Occipital lobe (tissue), 2 donors: ENCODE measurements around the gene BTNL9. TPM values are rescaled to one million over a fixed set of nuclear protein-coding genes. Genes with fewer than 3 reads are reported as not detected.
"Not testable (repeated sequence)": the region's sequence is repeated elsewhere in the genome, so short reads cannot be mapped to it uniquely, and the experiment has no call there.

Source experiments
- DNase-seq: peaks from one replicate; lab custom pipeline; 2025; lab: John Stamatoyannopoulos, UW
- total RNA-seq: library from RNA; depleted of rRNA; stranded (reverse); fragments of >200 nt; gene quantifications from one replicate; pipeline ENCODE4 v1.2.3, GENCODE V29; 2014

BTNL9 gene
- total RNA-seq, 1 donor from 2014 or later, result 0.78 TPM

DNA sequence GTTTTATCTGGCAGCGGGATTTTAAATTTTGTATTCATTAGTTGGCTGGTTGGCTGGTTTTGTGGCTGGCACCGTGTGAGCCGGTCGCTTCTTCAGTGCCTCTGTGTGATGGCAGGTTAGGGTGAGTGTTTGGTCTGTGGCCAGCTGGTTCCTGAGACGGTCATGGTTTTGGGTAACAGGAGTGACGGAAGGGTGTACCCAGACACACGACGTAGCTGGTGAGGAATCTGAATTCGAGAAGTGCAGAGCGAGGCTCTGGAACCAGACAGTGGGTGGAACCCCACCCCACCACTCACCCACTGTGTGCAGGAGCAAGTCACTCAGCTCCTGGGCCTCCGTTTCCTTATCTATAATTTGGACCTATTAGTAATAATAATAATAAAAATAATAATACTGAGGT is 2.7 kb downstream of the BTNL9 start:
- DNase-seq, result no peak

- no peak for DNase-seq
Observed at GRCh38 chr5:181043285-181044092, 3.4 kb downstream of the BTNL9 start.

DNA sequence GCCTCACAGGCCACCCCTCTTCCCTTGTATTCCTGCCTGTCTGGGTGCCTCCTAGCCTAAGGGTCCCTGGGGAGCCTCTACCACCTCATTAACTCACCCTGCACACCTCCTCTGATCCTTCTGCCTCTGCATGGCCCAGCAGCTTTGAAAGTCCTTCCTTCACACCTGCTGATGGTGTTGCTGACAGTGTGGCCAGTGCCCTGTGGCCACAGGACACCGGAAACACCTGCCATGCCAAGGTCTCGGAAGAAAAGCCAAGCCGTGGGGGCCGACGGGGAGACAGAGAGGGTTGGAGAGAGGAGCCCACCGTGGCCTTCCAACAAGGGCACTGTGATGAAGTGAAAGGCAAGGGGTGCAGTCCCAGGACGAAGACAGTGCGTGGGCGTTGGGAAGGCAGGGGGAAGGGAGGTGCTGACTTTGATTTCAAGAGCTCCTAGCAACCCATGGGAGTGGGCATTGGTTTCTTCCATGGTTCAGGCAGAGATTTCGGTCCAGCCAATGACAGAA is 4.1 kb downstream of the BTNL9 start:
- no peak for DNase-seq

- no peak for DNase-seq
Observed at GRCh38 chr5:181044662-181045305, 4.7 kb downstream of the BTNL9 start.

- no peak for DNase-seq
Observed at GRCh38 chr5:181045316-181045715, 5.2 kb downstream of the BTNL9 start.

DNA sequence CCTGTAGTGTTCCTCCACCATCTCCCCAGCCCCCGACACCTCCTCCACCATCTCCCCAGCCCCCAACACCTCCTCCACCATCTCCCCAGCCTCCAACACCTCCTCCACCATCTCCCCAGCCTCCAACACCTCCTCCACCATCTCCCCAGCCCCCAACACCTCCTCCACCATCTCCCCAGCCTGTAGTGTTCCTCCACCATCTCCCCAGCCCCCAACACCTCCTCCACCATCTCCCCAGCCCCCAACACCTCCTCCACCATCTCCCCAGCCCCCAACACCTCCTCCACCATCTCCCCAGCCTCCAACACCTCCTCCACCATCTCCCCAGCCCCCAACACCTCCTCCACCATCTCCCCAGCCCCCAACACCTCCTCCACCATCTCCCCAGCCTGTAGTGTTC is 5.8 kb downstream of the BTNL9 start:
- DNase-seq, result not testable (repeated sequence)

DNA sequence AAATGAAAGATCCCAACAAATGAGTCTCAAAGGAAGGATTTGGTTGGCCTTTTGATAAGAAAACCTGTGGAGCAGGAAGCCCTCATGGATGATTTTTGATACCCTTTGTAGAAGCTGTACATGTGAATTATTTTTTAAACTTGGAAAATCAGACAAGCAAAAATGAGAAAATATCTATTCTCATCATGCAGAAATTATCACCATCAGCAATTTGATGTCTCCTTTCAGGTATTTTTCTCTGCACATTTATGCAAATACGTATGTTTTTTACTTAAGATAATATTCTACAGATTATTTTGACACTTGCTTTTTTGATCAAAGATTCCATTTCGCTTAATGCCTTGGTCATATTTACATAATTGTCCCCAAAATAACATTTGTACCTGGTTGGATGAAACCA is 7.2 kb downstream of the BTNL9 start:
- DNase-seq, result no peak

- no peak for DNase-seq
Observed at GRCh38 chr5:181047921-181048320, 7.9 kb downstream of the BTNL9 start.

GRCh38 chr5:181050016-181050415 is 9.9 kb downstream of the BTNL9 start:
- DNase-seq, result no peak

GRCh38 chr5:181051841-181052671 is 12.0 kb downstream of the BTNL9 start:
- no peak for DNase-seq

- no peak for DNase-seq
Observed at GRCh38 chr5:181052672-181053487, 12.8 kb downstream of the BTNL9 start.

DNA sequence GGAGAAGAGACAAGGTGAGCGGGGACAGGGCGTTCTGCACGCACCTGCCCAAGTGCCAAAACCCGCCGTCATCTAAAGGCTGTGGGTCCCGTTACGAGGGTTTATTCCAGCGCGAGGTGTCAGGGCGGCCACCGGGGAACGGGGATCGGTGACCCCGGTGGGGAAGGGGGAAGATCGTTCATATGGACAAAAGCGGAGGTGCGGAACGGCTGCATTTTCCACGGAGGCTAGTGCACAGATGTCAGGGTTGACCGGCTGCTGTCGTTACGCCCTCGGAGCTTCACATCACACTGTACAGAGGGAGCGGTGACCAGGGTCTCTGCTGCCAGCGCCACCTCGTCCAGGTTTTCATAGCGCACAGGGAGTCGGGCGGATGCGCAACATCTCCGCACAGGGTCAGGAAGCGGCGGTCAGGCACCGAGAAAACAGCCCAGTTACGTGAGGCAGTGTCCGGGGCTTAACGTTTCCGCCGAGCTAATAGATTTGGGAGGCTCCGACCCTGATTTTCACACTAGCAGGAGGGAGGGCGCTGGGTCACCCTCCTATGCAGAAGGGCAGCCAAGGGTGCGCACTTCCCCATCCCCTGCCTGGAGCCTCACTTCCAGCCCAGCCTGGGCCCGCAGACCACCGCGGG is 13.5 kb downstream of the BTNL9 start:
- DNase-seq, result no peak

DNA sequence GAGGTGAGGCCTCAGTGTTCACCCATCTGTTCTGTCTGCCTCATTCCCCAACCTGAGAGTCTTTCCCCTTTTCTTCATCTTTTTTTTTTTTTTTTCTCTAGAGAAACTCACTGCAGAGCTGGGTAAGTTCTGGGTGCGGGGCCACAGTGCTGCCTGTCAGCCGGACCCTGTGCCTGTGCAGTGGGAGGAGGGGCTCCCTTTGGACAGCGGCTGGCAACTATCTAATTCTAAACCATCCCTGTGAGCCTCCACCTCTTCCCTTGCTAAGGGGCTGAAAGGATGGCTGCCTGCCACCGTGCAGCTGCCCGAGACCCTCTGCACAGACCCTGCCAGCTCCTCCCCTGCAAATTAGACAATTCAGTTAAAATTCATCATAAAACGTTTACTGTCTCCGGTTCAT is 14.1 kb downstream of the BTNL9 start:
- no peak for DNase-seq

DNA sequence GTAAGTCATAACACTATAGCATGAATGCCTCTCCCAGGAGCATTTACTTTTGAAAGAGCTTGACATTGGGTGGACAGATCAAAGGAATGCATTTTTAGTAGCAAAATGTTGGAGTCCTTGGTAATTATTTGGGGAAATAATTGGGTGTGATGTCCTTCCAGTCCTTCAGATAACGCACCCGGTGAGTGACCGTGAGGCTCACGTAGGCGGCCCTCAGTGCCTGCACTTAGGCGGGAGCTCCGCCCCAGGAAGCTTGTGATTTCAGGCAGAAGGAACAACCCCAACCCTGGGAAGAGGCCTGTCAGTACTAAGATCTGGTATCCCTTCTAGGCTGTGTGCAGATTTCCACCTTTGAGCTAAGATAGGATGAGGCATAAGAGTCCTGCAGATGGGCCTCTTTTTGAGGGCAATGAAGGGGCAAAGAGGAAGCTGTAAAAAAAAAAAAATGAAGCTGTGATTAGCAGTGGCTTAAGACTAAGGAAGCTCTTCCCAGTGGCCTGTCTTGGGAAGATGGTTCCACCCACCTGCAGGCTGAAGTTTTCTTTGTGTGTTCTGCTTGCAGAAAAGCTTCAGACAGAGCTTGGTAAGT is 14.9 kb downstream of the BTNL9 start:
- DNase-seq, result no peak

DNA sequence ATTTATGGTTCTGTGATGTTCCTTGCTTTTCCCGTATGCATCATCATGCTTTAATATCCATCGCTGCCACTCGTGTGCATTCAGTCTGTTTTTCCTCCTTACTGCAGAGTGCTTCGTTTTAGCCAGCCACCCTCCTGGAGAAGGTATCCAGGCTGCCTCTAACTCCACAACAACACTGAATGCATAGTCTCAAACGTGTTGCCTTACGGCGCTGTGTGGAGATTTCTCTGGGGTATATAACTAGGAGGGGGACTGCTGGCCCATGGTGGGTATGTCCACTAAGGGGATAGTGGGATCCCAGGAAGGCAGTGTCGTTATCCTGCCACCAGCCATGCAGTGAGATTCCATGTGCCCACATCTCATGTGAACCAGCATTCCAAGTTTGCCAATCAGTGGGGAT is 16.4 kb downstream of the BTNL9 start:
- DNase-seq, result no peak

DNA sequence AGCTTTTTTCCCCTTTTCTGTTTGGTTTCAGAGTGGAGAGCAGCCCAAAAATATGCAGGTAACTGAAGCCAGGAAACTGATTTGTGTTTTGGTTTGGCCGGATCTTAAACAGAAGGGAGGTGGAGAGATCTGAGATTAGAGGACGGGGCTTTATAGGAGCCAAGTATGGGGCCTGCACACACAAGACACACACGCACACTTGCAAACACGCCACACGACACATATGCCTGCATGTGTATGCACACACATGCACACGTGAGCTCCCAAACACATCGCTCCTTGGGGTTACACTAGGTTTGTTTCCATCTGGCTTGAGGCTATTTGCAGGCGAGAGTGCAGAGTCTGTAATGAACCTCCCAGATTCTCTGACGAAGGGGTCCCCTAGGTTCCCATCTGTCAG is 18.3 kb downstream of the BTNL9 start:
- DNase-seq, result no peak

- no peak for DNase-seq
Observed at GRCh38 chr5:181058786-181059296, 18.8 kb downstream of the BTNL9 start.

- DNase-seq, result no peak
Observed at GRCh38 chr5:181059297-181060230, 19.5 kb downstream of the BTNL9 start.

GRCh38 chr5:181060231-181060590 is 20.1 kb downstream of the BTNL9 start:
- DNase-seq, result no peak
